Choroid plexus epithelial cell (primary cell): ENCODE measurements around the gene SVOP.

Source experiments
- DNase-seq: peaks from one replicate; pipeline ENCODE4 v3.0.0-alpha.2; 2010; ENCODE audit warnings: low read depth
- H3K4me3 ChIP-seq: 2 replicates; pipeline ENCODE4 v1.5.1; 2011; ENCODE audit warnings: low read depth, mild to moderate bottlenecking, control low read depth, low read length, moderate library complexity
- TF ChIP-seq, protein P1 (sequence below): conservative IDR thresholded peaks from 2 replicates; pipeline ENCODE4 v1.5.1; 2011; ENCODE audit warnings: low read depth, mild to moderate bottlenecking, control low read depth, inconsistent platforms, low read length, moderate library complexity

SVOP gene

DNA sequence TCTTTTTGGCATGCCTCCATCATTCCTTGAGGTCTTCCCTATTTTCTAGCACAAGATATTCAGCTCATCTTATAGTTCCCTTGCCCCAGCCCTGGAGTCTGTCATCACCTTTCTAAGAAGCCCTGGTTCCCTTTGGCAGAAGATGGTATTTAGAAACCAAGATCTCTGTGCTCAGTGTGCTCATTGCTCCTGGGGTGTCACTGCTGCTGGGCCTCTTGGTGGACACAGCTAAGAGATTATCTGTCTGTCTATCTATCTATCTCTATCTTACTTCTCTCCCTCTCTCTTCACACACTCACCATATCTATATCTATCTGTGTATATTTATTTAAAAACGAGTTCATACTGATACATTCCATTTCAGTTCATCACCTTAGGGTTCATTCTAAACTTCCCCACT lies 73.8 kb downstream of the SVOP start:
- no peak for DNase-seq
- no peak overlapping the region for H3K4me3 ChIP-seq
- TF ChIP-seq, protein P1, sequence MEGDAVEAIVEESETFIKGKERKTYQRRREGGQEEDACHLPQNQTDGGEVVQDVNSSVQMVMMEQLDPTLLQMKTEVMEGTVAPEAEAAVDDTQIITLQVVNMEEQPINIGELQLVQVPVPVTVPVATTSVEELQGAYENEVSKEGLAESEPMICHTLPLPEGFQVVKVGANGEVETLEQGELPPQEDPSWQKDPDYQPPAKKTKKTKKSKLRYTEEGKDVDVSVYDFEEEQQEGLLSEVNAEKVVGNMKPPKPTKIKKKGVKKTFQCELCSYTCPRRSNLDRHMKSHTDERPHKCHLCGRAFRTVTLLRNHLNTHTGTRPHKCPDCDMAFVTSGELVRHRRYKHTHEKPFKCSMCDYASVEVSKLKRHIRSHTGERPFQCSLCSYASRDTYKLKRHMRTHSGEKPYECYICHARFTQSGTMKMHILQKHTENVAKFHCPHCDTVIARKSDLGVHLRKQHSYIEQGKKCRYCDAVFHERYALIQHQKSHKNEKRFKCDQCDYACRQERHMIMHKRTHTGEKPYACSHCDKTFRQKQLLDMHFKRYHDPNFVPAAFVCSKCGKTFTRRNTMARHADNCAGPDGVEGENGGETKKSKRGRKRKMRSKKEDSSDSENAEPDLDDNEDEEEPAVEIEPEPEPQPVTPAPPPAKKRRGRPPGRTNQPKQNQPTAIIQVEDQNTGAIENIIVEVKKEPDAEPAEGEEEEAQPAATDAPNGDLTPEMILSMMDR, result no peak

DNA sequence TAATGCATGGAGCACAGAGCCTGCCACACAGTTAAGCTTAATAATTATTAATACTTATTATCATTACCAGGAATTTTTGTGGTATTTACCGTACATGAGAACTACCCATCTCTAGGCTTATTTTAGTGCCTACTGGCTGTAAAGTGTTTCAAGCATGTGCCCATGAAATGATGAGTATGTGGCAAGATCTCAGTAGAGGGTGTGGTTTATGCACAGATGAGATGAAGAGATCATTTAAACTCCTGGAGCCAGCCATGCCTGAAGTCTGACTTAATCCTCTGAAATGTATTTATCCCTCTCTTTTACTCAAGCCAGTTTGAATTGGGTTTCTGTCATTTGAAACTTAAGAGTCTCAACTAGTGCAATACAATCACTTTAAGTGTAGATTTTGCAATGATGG lies 80.7 kb downstream of the SVOP start:
- TF ChIP-seq, protein P1, result no peak
- no peak overlapping the region for H3K4me3 ChIP-seq
- no peak for DNase-seq

DNA sequence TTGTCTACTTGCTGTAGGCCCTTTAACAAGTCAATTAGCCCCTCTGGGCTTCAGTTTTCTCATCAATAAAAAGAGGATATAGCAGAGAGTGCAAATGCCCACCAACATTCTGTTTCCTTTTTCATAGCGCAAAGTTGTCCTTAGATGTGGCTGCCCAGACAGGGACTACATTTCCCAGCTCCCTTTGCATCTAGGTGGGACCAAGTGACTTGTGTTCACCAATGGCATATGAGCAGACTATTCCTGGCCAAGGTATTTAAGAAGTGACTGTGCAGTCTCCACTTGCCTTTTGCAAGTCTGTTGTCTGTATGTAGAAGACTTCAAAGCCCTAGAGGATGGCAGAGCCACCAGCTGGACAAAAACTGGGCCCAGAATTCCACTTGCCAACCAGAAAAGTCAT lies 81.3 kb downstream of the SVOP start:
- no peak overlapping the region for H3K4me3 ChIP-seq
- TF ChIP-seq, protein P1, result no peak
- peak; percentile 63 for DNase-seq

DNA sequence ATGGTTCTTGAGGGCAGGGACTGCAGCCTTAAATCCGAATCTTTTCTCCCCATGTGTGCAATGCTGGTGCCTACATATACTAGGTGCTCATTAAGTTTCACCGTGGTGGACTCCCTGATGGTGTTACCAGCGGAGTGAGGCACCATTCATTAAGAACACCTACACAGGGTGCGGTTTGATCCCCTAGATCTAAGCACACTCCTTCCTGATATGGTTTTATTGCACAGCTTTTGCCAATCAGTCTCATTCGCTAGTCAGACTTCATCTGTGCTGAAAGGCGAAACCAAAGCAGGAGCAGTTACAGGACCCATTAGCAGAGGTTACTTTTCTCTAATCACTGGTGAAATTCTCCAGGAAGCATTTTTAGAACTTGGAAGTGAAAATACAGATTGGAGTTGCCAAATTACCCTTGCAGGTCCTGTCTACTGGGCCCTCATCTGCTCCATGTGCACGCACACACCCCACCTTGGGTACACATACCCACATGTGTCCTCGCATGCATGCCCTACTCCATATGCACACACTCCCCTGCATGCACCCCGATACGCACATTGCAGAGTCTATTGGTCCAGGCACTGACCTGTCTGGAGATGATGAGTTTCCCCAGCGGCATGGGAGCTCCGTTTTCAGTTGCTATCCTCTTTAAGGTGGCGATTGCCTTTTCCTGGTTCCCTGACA lies 82.5 kb downstream of the SVOP start:
- TF ChIP-seq, protein P1, result no peak
- H3K4me3 ChIP-seq, result no peak overlapping the region
- DNase-seq, result no peak

DNA sequence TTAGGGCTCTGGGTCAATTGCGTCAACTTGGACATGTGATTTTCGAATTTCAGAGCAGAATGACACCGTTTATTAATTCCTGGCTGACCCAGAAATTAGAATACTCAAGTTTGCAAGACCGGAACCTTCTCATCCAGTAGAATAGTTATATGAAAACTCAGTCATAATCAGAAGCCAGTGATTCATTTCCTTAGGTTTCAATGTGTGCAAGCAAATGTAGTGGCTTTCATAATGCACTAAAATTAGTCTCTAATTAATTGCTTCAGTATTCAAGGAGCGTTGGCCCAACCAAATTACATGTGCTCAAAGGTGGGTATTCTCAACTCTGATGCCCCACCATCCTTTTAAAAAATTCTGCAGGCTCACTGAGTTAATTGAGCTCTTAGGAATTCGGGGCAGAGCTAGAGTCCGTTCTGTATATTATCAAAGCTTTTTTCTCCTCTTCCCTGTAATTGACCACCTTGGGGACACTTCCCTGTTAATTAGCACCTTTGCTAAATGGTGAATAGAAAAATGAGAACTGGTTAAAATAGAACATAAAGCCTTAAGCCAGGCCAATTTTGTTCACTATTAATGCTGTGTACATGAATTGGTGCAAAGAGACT lies 85.6 kb downstream of the SVOP start:
- TF ChIP-seq, protein P1, result no peak
- H3K4me3 ChIP-seq, result no peak overlapping the region
- DNase-seq, result no peak

DNA sequence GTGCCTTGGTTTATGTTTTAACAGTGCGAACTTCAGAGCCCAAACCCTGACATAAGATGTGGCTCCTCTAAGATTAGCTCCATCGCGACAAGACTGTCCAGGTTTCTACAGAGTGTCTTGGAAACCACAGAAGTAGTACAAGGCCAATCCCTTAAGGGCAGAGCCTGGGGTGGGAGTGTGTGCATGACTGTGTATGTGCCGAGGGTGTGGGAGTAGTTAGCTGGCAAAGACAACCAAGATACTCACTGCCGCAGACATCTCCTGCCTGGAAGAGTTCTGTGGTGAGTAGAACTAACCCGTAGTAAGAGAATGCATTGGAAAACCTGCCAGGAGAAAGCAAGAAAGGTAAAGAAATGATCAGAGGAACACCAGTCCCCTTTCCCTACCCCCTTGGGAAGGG lies 86.9 kb downstream of the SVOP start:
- DNase-seq, result no peak
- no peak overlapping the region for H3K4me3 ChIP-seq
- TF ChIP-seq, protein P1, result no peak

DNA sequence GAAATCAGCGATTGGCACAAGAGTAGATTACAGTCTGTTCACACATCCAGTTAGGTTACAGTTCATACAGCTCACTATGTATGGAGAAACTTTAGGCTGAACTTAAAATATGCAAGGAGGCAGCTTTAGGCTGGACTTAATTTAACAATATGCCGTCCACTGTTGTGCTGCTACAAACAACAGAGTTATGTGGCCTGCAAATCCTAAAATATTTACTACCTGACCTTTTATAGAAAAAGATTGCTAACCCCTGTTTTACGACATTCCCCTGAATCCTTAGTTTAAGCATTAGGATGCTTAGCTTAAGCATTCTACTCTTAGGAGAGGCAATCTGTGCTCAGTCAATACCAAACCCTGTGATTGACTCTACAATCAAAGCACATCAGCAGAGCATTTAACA lies 90.1 kb downstream of the SVOP start:
- DNase-seq, result no peak
- TF ChIP-seq, protein P1, result no peak
- no peak overlapping the region for H3K4me3 ChIP-seq
